ENCODE measurements around the gene BABAM1. TPM values are rescaled to one million over a fixed set of nuclear protein-coding genes. Genes with fewer than 3 reads are reported as not detected.

The BABAM1 gene
- total and polyA plus RNA-seq, 9 of the 15 experiments (the other 6 are each of a cell fraction or from before 2014, with no cell fraction given), result 14.7 to 160 (median 113) TPM

- TF ChIP-seq NR4A1 (CRISPR knock-in tag; IDR thresholded peaks at IDR 0.05) (no peak), NR4A1 (tag; IDR thresholded peaks at IDR 0.05) (no peak), CREB5 (CRISPR knock-in tag; IDR thresholded peaks at IDR 0.05) (no peak), AFF1 (IDR thresholded peaks at IDR 0.05; ENCODE audit: low read depth in 1 of 2, partially characterized antibody in 2 of 2) (no peak), POU5F1 (IDR thresholded peaks at IDR 0.05; ENCODE audit: borderline replicate concordance, low read depth, low read length, partially characterized antibody) (no peak), CREM (IDR thresholded peaks at IDR 0.05; ENCODE audit: low read depth) (peak; percentile 87), TAF1 (IDR thresholded peaks at IDR 0.05; ENCODE audit: control insufficient read depth, extremely low read depth, insufficient read depth, low read length, severe bottlenecking) (peak; percentile 60), ZNF175 (CRISPR knock-in tag; IDR thresholded peaks at IDR 0.05; ENCODE audit: low read depth) (no peak), TSHZ1 (CRISPR knock-in tag; IDR thresholded peaks at IDR 0.05) (no peak), PRDM10 (IDR thresholded peaks at IDR 0.05; ENCODE audit: partially characterized antibody) (peak; percentile 85), ZNF3 (CRISPR knock-in tag; IDR thresholded peaks at IDR 0.05) (no peak)
Observed at GRCh38 chr19:17226002-17226933, 41.0 kb upstream of the BABAM1 start, which contains the start of gene OCEL1 (continued).

Data from K562 (cell line).